HG02759 (cell line): ENCODE results near the gene ITGA1.
A peak's percentile ranks its signal among the peaks of the same experiment; 100 is the strongest.

Experiments
- ATAC-seq: cut with Tn5 transposase; IDR thresholded peaks from one replicate; pipeline ENCODE4 v1.9.1; 2021; ENCODE audit warnings: mild to moderate bottlenecking, moderate library complexity; ENCODE audit not compliant: unreplicated experiment

Gene ITGA1

DNA sequence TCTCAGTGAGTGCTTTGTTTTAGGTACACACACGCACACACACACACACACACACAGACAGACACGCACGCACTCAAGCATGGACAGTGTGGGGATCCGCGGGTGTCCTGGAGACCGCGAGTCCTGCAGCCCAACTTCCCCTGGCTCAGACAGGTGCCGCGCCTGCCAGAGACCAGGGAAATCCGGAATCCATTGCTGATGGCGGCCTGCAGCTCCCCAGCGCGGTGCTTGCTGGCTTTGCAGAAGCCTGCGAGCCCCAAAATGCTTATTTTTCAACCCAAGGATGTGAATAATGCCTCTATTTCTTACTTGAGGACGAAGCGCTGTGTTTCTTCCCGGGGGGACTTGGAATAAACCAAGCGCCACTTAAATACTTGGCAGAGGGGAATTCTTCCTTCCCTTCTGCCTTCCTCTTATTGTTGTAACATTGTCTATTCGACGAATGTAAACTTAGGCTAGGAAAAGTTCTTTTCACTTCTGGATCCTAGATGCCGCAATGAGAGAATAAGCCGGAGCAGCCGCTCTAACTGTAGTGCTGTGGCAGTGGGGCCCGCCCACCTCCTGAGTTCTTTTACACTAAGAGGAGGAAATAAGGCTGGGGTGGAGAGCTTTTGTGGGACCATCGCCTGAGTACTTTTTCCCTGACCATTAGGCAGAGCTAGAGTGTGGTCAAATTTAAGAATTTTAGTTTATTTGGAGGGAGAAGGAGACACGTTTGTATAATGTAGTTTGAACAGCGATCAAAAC, 202.2 kb downstream of the ITGA1 start:
- ATAC-seq = peak; percentile 18

DNA sequence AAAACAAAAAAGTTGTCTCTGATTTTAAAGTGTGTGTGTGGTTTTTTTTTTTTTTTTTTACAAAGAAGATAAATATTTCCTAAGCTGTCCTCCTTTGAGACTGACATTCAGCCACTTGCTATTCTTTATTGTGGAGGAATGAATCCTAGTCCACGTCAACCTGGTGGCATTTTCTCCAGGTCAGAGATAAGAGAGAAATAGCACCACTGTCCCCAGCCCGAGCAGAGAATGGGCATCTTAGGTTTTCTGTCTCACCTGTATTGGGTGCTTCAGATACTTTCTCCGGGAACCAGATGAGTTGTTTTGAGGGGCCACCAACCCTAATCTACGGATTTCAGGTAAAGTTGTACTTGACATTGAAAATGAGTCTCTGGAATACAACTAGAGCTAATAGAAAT, 202.8 kb downstream of the ITGA1 start:
- no peak for ATAC-seq

DNA sequence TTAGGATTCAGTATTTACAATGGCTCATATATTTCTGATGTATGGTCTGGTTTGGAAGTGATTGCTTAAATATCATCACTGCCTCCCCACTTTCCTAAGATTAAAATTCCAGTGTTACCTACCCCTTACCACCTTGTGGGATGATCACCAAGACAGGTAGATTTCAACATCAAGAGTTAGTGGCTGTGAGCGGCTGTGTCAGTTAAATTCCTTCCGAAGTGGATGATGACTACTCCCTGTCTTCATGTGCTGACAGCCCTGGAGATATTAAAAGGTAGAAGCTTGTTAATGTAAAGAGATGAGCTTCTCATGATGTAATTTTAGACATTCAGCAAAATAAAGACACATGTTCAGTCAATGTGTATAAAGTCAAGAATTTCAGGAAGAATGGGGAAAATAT, 205.7 kb downstream of the ITGA1 start:
- no peak for ATAC-seq

DNA sequence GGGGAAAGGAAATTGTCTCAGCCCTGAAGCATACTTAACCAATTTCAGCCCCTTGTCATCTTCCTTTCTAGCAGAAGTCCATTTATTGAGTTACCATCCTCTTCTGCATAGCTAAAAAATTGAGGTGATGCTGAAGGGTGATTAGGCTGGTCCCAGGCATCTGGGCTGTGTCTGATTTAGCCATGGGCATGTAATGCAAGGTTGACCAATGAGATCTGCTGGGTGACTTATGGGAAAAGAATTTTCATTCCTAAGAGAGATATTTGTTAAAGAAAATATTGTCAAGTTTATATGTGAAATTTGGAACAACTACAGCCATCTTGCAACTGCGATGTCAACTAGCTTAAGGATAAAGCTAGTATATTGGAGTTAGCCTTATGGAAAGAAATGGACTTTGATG, 206.6 kb downstream of the ITGA1 start:
- no peak for ATAC-seq

DNA sequence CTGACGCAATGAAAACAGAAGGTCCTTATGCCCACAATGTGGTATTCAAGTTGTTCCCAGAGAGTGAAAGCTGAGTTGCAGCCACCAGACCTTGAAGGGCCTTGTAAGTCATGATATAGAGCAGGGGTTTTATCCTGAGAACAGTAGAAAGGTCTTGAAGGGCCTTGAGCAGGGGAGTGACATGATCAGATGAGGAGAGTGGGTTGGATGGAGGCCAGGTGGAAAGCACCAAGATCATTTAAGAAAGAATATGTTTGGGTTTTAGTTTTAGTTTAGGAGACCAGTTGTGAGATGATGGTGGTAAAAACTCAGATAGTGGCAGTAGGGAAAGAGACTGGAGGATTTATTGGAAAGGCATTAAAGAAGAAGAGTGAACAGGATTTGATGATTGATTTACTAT, 207.4 kb downstream of the ITGA1 start:
- ATAC-seq = no peak

DNA sequence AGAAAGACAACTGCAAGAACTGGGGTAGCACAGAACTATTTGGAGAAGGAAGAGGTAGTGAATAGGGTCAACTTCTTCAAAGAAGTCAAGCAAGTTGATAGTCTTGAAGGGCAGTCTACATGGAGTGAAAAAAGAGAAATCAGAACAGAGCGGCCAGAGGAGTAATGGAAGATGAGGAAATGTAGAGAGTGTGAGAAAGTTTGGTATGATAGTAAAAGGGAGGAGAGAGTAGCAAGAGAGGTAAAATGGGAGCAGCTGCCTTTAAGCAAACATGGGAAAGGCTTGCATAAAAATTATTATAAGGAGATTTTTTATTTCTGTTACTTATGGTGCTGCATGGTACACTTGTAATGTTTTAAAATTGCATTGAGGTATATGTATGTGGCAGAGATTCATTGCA, 208.2 kb downstream of the ITGA1 start:
- no peak for ATAC-seq

DNA sequence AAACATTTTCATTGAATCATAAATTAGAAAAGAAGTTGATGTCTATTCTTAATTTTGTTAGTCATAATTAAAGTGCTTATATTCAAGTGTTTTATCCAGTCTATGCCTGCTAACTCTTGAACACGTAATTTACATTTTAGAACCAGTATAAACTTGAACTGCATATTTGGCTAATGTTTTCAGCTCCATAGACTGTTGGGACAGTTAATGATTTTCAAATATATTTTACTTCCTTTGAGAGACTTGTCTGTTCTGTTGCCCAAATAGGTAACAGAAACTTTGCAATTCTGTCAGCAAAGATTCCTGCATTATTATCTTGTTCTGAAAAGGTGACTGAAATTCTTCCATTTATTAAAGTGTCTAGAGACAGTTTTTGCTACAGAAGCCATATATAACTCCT, 209.3 kb downstream of the ITGA1 start:
- no peak for ATAC-seq

DNA sequence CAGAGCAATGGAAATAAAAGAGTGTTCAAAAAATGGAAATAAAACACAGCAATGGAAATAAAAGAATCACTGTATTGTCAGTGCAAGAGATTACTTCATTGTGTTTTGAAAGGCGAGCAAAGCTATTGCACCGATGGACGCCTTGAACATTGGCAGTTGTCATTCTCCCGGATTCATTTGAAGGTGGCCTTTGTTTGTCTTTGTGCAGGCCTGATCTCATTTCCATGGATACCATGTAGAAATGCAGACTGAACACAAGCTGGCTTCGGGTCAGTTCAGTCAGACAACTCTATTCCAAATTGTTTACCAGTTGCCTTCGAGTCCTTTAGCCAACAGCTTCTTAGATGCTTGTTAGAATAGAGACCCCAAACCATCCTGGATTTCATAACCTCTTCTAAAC, 209.7 kb downstream of the ITGA1 start:
- ATAC-seq = no peak

DNA sequence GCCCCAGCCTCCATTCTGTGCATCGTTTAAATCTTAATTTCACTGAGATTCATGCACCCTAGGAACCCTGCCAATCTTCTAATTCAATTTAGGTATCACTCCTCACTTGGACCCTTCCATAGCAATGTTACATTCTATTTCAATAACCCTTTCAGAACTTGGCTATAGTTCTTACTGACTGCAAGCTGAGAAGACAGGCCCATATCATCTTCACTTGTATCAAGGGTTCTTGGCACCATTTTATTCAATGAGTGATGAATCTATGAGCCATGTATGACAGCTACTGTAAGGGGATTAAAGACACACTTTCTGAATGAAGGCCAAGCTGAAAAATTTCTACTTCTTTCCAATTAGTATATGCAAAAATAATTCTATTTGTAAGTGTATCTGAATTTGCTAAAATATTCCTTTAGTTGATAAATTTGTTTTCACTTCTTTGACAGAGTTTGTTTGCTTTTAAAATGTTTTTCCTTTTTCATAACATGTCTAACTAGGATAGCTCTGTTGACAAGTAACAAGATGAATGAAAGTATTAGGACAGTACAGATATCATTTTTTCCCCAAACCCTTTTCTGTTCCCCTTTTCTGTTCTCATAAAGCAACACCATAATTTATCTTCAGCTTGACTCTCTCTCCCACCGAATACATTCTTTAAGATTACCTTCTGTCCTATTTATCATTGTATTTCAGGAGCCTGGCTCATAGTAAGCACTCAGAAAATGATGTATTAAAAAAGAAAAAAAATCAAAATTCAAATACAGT, 211.0 kb downstream of the ITGA1 start:
- no peak for ATAC-seq

DNA sequence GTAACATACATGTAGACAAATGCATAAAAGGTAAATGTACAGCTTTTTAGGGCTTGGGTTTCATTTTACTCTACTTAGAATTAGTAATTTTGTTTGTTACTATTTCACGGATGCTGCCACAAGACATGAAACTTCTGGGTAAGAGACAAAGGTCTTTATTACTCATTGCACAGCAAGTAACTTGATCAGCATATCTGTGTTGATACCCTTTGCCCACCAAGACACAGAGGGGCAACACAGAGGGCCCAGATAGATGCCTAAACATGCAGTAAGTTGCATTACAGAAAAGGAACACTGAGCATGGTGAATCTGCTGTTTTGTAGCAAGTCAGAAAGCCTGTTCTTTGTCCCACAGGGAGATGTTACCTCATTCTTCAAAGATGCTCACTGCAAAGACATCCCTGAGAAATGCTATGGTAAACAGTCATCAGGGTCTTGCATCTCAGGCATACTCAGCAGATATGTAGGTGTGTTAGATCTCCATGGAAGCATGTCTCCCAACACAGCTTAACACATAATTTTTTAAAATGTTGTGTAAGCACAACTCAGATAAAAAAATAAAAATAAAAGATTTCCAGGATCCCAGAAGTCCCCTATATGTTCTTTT, 211.7 kb downstream of the ITGA1 start:
- no peak for ATAC-seq

DNA sequence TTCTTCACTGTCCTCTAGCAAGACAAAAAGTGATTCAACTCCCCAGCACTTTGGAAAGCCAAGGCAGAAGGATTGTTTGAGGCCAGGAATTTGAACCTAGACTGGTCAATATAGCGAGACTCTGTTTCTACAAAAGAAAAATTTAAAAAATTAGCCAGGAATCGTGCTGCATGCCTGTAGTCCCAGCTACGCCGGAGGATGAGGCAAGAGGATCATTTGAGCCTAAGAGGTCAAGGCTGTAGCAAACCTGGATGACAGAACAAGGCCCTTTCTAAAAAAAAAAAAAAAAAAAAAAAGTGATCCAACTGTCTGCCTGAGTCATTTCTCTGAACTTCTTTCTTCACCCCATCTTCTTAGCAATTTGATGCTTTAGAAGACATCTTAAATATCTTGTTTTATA, 213.8 kb downstream of the ITGA1 start:
- no peak for ATAC-seq

DNA sequence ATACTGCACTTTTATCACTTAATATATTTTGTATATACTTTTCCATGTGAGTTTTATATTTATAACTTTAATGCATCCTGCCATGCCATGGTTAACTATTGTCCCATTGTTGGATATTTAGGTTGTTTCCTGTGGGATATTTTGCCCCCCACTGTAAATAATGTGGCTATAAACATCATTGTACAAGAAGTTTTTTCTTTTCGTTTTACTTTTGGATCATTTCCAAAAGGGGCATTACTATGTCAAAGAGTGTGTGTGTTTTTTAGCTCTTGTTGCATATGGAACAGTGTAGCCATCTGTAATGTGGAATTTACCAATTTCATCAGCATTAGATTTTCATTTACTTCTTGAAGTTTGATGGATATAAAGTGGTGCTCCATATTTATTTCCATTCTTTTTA, 214.8 kb downstream of the ITGA1 start:
- ATAC-seq = no peak

DNA sequence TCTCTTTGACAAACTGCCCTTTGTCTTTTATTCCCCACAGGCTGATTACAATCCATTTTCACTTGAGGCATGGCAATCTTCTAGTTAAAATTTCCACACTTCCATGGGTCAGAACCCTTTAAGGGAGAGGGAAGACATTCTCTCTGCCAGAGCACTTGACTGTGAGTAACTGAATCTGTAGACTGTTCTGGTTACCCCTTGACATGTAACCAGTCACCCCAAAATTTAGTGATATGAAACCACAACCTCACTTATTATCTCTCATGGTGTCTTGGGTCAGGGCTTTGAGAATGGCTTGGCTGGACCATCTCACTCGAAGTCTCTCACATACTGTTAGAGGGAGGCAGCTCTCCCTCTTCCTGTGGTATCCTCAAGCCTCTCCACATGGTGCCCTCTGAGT, 215.4 kb downstream of the ITGA1 start:
- ATAC-seq = no peak

DNA sequence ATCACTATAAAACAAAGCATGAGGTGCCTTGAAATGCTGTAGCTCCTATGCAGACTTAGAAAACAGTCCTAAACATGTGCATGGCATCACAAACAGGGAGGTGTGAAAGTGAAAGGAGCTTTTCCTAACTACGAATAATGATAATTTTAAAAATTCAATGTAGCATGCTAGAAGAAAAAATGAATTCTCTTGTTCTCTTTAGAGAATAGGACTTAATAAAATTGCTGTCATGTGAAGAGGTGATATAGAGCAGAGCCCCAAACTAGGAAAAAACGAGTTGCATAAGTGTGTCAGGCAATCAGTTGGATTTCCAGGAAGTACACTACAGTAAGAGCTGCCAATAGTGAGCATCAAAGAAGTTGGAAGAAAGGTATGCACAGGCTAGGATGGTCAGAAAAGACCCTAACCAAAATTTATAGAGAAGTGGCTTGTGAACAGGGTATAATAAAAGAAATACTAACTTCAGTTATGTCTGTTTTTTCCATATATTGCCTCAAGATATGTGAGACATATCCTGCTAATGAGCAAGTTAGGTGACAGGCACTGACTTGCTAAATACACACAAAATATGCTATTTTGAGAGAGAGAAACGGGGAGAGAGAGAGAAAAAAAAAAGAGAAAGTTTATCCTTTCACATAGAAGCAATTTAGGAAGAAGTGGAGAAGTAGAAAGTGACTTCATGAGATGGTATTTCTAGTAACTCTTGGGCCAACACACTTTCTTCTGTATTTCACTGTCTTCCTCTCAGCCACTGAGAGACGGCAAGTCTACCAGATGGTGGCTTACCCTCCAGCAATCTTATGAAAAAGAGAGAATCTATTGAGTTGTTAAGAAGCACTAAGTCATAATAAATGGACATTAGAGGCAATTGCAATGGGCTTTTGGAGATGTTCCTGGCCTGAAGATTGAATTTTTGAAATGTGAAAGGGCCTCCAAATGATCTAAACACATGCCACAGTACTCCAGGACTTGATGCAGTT, 219.5 kb downstream of the ITGA1 start:
- no peak for ATAC-seq

DNA sequence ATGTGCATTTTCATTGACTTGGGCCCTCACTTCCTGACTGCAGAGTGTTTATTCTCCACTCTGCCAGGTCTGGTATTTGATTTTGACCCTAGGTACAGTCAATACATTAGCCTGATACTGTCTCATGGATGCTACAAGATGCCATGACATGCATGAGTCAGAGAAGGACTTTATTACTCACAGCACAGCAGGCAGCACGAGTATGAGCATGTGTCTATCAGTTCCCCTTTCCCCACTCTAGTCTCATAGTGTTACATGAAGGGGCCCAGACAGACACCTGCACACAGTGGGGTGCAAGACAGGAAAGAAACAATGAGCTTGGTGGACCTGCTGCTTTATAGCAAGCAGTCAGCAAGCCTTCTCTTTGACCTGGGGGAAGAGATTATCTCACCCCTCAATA, 221.0 kb downstream of the ITGA1 start:
- ATAC-seq = peak; percentile 94
